ENCODE data around the gene SORL1-AS1.
"Not testable (repeated sequence)": the region's sequence is repeated elsewhere in the genome, so short reads cannot be mapped to it uniquely, and the experiment has no call there.

SORL1-AS1 gene

DNA sequence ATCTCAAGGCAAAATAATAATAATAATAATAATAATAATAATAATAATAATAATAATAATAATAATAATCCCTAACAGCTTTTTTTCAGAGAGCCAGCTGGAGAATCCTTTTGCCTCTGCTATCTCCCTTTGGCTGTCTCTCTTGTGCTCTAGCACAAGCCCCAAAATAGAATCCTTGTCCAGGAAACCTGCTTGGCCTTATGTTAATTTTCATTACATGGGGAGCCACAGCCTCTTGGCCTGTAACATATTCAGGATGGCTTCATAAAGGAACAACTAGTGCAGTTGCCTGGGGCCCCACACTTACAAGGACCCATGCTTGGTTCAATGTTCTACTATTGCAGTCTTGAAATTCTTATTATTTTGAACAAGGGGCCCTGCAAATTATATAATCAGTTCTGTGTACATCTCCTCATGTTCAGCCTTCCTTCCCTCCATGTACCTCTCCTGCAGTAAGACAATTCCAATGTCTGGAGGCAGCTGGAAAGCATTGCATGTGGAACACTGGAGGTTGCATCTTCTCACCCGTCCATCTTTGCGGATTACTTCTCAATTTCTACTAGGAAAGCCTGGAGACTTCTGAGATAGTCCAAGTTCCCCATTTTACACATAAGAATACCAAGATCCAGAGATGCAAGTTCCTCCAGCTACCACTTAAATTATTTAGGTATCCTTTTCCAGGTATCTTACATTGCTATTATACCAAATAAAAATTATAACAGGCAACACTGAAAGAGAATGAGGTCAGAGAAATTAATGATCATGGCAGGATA, 38.4 kb downstream of the SORL1-AS1 start:
- peaks cover 15 to 53% of the 10 kb centered on the region in 2 donors for H3K4me1 ChIP-seq
- no peak overlapping the region for H3K4me3 ChIP-seq
- no peaks in the 10 kb centered on the region for H3K36me3 ChIP-seq
- no peak for DNase-seq
- no peak for ATAC-seq
- TF ChIP-seq, protein P1, sequence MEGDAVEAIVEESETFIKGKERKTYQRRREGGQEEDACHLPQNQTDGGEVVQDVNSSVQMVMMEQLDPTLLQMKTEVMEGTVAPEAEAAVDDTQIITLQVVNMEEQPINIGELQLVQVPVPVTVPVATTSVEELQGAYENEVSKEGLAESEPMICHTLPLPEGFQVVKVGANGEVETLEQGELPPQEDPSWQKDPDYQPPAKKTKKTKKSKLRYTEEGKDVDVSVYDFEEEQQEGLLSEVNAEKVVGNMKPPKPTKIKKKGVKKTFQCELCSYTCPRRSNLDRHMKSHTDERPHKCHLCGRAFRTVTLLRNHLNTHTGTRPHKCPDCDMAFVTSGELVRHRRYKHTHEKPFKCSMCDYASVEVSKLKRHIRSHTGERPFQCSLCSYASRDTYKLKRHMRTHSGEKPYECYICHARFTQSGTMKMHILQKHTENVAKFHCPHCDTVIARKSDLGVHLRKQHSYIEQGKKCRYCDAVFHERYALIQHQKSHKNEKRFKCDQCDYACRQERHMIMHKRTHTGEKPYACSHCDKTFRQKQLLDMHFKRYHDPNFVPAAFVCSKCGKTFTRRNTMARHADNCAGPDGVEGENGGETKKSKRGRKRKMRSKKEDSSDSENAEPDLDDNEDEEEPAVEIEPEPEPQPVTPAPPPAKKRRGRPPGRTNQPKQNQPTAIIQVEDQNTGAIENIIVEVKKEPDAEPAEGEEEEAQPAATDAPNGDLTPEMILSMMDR (IDR thresholded peaks at IDR 0.05) = no peak
- no peaks in the 10 kb centered on the region for H3K9me3 ChIP-seq
- no peaks in the 10 kb centered on the region for H3K27me3 ChIP-seq
- no peak overlapping the region for H3K27ac ChIP-seq
- intact Hi-C loops (cut with DNase I) = no loop called here

DNA sequence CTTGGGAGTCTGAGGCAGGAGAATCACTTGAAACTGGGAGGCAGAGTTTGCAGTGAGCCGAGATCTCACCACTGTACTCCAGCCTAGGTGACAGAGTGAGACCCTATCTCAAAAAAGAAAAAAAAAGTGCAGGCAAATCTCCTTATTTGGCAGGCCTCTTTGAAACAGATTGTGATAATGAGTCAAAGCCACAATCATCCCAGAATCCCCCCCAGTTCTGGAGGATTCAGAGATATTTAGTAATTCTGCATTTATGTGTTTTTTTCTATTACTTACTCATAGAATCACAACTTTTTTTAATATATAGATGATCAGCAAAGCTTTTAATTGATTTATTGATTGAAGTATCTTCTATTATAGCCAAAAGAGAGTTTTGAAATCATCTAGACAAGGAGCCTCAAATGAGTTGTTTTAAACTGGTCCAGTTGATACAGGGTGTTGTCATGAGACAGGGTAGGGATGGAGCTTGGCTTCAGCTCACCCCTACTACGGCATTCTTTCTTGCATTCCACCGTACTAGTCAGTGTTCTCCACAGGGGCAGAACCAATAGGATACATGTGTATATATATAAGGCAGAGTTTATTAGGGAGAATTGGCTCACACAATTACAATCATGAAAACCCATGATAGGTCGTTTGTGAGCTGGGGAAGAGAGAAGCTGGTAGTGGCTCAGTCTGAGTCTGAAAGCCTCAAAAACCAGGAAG, 39.9 kb downstream of the SORL1-AS1 start:
- ATAC-seq (no peak), DNase-seq (no peak)
- Histone ChIP-seq H3K27me3 (no peaks in the 10 kb centered on the region), H3K4me3 (no peak overlapping the region), H3K9me3 (no peaks in the 10 kb centered on the region), H3K36me3 (no peaks in the 10 kb centered on the region), H3K4me1 (peaks cover 15 to 39% of the 10 kb centered on the region in 2 donors), H3K27ac (no peak overlapping the region)
- intact Hi-C loops (cut with DNase I) = no loop called here
- TF ChIP-seq, protein P1 (IDR thresholded peaks at IDR 0.05) = no peak

DNA sequence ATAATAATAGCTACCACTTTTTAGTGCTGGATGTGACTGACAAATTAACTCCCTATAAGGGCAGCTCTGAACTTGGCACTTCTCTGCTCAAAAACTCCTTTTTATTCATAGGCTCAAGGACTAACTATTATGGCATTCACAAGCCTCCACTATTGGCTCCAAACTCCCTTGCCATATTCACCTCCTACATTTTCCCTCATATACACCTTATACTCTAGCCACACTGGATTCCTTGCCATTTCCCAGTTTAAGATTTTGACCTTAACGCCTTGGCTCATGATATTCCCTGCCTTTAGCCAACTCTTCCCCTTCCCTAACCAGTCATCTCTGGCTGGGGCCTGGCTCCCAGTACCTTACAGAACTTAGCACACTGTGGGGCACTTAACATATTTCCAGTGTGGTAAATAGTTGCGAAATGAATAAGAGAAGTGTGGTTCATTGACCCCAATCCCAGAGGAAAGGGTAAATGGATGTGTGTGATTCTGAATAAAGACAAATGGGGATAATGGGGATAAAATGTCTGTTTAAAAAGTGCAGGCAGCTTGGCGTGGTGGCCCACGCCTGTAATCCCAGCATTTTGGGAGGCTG, 40.7 kb downstream of the SORL1-AS1 start:
- Histone ChIP-seq H3K4me3 (no peak overlapping the region), H3K4me1 (peaks cover 9 to 31% of the 10 kb centered on the region in 2 donors), H3K36me3 (no peaks in the 10 kb centered on the region), H3K9me3 (no peaks in the 10 kb centered on the region), H3K27me3 (no peaks in the 10 kb centered on the region), H3K27ac (no peak overlapping the region)
- ATAC-seq (peak; percentile 46), DNase-seq (no peak)
- TF ChIP-seq, protein P1 (IDR thresholded peaks at IDR 0.05) = no peak
- intact Hi-C loops (cut with DNase I) = no loop called here

DNA sequence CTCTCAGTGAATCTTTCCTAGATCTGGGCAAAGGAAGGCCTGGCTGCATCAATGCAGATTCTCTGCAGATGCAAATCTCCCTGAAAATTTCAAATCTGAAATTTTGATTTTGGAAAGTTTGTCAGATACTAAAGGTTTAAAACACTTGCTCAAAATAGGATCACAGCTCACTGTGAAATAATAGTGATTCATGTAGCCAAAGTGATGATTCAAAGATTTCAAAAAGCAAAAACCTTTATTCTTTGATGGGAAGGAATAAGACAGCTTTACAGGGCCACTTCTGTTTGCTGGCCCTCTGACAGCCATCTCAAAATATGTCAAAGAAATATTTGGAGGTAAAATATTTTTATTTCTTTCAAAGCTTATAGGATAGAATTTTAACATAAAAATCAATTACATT, 41.4 kb downstream of the SORL1-AS1 start:
- H3K27me3 ChIP-seq; H3K4me3 ChIP-seq; H3K9me3 ChIP-seq; H3K27ac ChIP-seq; H3K36me3 ChIP-seq; intact Hi-C loops (cut with DNase I); ATAC-seq; DNase-seq: not testable (repeated sequence)
- H3K4me1 ChIP-seq = peaks cover 5 to 23% of the 10 kb centered on the region in 2 donors

DNA sequence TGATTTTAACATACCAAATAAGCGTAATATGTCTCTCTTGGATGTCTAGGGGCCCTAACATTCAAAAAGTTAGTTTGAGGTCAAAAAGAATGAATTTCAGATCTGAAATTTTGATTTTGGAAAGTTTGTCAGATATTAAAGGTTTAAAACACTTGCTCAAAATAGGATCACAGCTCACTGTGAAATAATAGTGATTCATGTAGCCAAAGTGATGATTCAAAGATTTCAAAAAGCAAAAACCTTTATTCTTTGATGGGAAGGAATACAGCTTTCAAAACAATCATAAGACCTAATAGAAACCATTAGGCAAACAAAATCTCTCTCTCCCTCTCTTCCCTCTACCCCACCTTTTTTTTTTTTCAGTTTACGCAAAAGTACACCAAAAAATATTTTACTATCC, 42.7 kb downstream of the SORL1-AS1 start:
- DNase-seq; H3K27ac ChIP-seq; ATAC-seq; H3K36me3 ChIP-seq; H3K4me3 ChIP-seq; H3K9me3 ChIP-seq; intact Hi-C loops (cut with DNase I); H3K27me3 ChIP-seq: not testable (repeated sequence)
- H3K4me1 ChIP-seq = peaks cover 0 to 16% of the 10 kb centered on the region in 2 donors

DNA sequence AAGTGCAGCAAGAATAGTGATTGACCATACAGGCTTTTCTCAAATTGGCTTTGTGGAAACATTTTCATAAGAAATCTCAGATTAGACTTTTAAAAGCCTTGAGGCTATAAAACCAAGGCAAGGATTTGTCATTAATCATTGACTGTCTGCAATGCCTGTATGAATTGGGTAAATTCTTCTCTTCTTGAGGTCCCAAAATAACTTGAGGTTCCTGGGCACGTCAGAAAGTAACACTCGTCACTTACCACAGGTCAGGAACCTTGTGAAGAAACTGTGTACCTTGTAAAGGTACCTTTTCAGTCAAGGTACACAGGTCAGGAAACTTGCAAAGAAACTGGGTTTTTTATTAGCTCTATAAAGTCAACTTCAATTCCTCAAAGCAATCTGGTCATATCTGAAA, 43.9 kb downstream of the SORL1-AS1 start:
- H3K27ac ChIP-seq = no peak overlapping the region
- H3K36me3 ChIP-seq = no peaks in the 10 kb centered on the region

More for the DNA sequence above, 43.9 kb downstream of the SORL1-AS1 start:
- ATAC-seq (no peak), DNase-seq (no peak)
- Histone ChIP-seq H3K27me3 (no peaks in the 10 kb centered on the region), H3K9me3 (no peaks in the 10 kb centered on the region), H3K4me3 (no peak overlapping the region), H3K4me1 (peaks cover 0 to 5% of the 10 kb centered on the region in 2 donors)
- TF ChIP-seq, protein P1 (IDR thresholded peaks at IDR 0.05) = no peak
- intact Hi-C loops (cut with DNase I) = no loop called here
